PC-3 (cell line): ENCODE measurements around the gene ZNF213. TPM values are rescaled to one million over a fixed set of nuclear protein-coding genes. Genes with fewer than 3 reads are reported as not detected.
"Not testable (repeated sequence)": the region's sequence is repeated elsewhere in the genome, so short reads cannot be mapped to it uniquely, and the experiment has no call there.

Experiments
- ATAC-seq: fragments of 200-7000 bp; cut with Tn5 transposase; 2 replicates; pipeline ENCODE4 v1.9.1; 2020; ENCODE audit warnings: mild to moderate bottlenecking, moderate library complexity
- BruUV-seq: library from RNA; stranded (reverse); fragments of 400-500 nt; replicated peaks from 2 replicates; lab custom pipeline; 2021; lab: Mats Ljungman, UMichigan
- CTCF ChIA-PET: fragments of 300-600 bp; sonication (Branson Sonifier 250); formaldehyde crosslinking; loops from one replicate; lab custom pipeline; 2022; ENCODE audit warnings: antibody characterized with exemption; lab: Charles Lee
- POLR2A ChIA-PET: fragments of 300-600 bp; sonication (Branson Sonifier 250); formaldehyde crosslinking; loops from one replicate; lab custom pipeline; 2022; ENCODE audit warnings: antibody characterized with exemption; ENCODE audit not compliant: unreplicated experiment; lab: Charles Lee
- DNase-seq: peaks from one replicate; pipeline ENCODE4 v3.0.0-alpha.2; 2015
- H2AFZ ChIP-seq: fragments of 300-600 bp; sonication (generic); 2 replicates; pipeline ENCODE4 v1.6.0; 2016; ENCODE audit warnings: antibody characterized with exemption, low read length
- H3F3A ChIP-seq: fragments of 300-600 bp; sonication (generic); one replicate; pipeline ENCODE4 v1.6.0; 2017; ENCODE audit warnings: antibody characterized with exemption, low read length, control low read depth, mild to moderate bottlenecking; ENCODE audit not compliant: unreplicated experiment
- H3K27ac ChIP-seq: fragments of 300-600 bp; sonication (generic); 2 replicates; pipeline ENCODE4 v1.5.1; 2016; ENCODE audit warnings: mild to moderate bottlenecking, low read length
- H3K27me3 ChIP-seq: fragments of 300-600 bp; sonication (generic); 2 replicates; pipeline ENCODE4 v1.6.1; 2016; ENCODE audit warnings: low read length, mixed read lengths
- H3K36me3 ChIP-seq: fragments of 300-600 bp; sonication (generic); 2 replicates; pipeline ENCODE4 v1.6.1; 2016; ENCODE audit warnings: low read depth, mixed run types, low read length, mixed read lengths
- H3K4me1 ChIP-seq: fragments of 300-600 bp; sonication (generic); 2 replicates; pipeline ENCODE4 v1.5.1; 2016; ENCODE audit warnings: low read length; ENCODE audit not compliant: insufficient read depth
- H3K4me2 ChIP-seq: fragments of 300-600 bp; sonication (generic); 2 replicates; pipeline ENCODE4 v1.6.0; 2016; ENCODE audit warnings: low read length
- H3K4me3 ChIP-seq: fragments of 300-600 bp; sonication (generic); 2 replicates; pipeline ENCODE4 v1.5.1; 2016; ENCODE audit warnings: mild to moderate bottlenecking, low read length, mixed read lengths
- H3K79me2 ChIP-seq: fragments of 300-600 bp; sonication (generic); 2 replicates; pipeline ENCODE4 v1.6.1; 2017; ENCODE audit warnings: low read length, mixed read lengths
- H3K9ac ChIP-seq: fragments of 300-600 bp; sonication (generic); 2 replicates; pipeline ENCODE4 v1.6.0; 2016; ENCODE audit warnings: mild to moderate bottlenecking, low read length
- H3K9me2 ChIP-seq: fragments of 300-600 bp; sonication (generic); replicated peaks from 2 replicates; pipeline ENCODE4 v1.6.1; 2016; ENCODE audit warnings: mixed run types, low read length, mixed read lengths
- H3K9me3 ChIP-seq: fragments of 300-600 bp; sonication (generic); 2 replicates; pipeline ENCODE4 v1.6.1; 2016; ENCODE audit warnings: low read length, mixed read lengths
- H4K20me1 ChIP-seq: fragments of 300-600 bp; sonication (generic); 2 replicates; pipeline ENCODE4 v1.6.1; 2016; ENCODE audit warnings: low read length, mixed read lengths
- EZH2 ChIP-seq: fragments of 300-600 bp; sonication (generic); IDR thresholded peaks from one replicate; pipeline ENCODE4 v1.6.1; 2017; ENCODE audit warnings: antibody characterized with exemption, mild to moderate bottlenecking, low read length; ENCODE audit not compliant: unreplicated experiment
- EZH2phosphoT487 ChIP-seq: fragments of 300-600 bp; sonication (generic); IDR thresholded peaks from 2 replicates; pipeline ENCODE4 v1.6.1; 2018; ENCODE audit warnings: mild to moderate bottlenecking, antibody characterized with exemption, low read length, borderline replicate concordance
- intact Hi-C: fragments of 100-400 bp; cut with micrococcal nuclease; formaldehyde crosslinking; loops from 2 replicates; pipeline ENCODE4 v1.9.0; 2023
- total RNA-seq: library from RNA; depleted of rRNA; stranded (reverse); fragments of >200 nt; gene quantifications from 2 replicates; pipeline ENCODE4 v1.2.3, GENCODE V29; 2014
- TF ChIP-seq, protein P1 (sequence below): fragments of 300-600 bp; sonication (generic); conservative IDR thresholded peaks from 2 replicates; pipeline ENCODE4 v1.5.1; 2017; ENCODE audit warnings: antibody characterized with exemption, low read depth, mild to moderate bottlenecking, low read length

The ZNF213 gene
- total RNA-seq, 1 experiment from 2014 or later: 3.6 TPM

DNA sequence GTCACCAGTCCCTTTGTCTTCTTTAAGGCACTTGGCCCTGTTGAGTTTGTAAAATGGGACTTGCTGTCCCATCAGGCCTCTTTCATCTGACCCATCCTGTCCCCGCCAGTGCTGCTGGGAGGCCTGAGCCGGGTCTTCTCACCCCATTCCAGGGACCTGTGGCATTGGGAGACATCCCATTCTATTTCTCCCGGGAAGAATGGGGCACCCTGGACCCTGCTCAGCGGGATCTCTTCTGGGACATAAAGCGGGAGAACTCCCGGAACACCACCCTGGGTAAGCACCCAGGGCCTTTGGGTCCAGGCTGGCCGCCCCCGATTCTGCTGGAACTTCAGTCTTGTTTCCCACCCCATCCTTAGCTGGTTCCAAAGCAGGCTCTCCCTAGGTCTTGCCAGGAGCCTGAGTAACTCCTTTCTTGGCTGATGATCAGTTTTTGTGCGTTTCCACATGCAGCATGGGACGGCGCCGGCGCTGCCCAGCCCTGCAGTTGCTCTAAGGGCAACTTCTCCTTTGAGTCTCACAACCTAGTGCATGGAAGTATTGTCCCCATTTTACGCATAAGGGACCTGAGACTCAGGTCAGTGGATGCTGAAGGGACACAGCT, 4.1 kb downstream of the ZNF213 start:
- no peak for TF ChIP-seq EZH2phosphoT487
- TF ChIP-seq, protein P1, sequence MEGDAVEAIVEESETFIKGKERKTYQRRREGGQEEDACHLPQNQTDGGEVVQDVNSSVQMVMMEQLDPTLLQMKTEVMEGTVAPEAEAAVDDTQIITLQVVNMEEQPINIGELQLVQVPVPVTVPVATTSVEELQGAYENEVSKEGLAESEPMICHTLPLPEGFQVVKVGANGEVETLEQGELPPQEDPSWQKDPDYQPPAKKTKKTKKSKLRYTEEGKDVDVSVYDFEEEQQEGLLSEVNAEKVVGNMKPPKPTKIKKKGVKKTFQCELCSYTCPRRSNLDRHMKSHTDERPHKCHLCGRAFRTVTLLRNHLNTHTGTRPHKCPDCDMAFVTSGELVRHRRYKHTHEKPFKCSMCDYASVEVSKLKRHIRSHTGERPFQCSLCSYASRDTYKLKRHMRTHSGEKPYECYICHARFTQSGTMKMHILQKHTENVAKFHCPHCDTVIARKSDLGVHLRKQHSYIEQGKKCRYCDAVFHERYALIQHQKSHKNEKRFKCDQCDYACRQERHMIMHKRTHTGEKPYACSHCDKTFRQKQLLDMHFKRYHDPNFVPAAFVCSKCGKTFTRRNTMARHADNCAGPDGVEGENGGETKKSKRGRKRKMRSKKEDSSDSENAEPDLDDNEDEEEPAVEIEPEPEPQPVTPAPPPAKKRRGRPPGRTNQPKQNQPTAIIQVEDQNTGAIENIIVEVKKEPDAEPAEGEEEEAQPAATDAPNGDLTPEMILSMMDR: no peak
- no peak for TF ChIP-seq EZH2
- Histone ChIP-seq H3F3A (no peaks in the 10 kb centered on the region), H3K9me3 (no peaks in the 10 kb centered on the region), H3K9me2 (no peaks in the 10 kb centered on the region), H3K9ac (no peak overlapping the region), H3K36me3 (no peaks in the 10 kb centered on the region), H3K4me2 (no peak overlapping the region), H4K20me1 (no peaks in the 10 kb centered on the region), H3K79me2 (peaks cover 20% of the 10 kb centered on the region), H3K27ac (no peak overlapping the region), H3K27me3 (no peaks in the 10 kb centered on the region), H3K4me1 (peaks cover 6% of the 10 kb centered on the region; the same call in 1 of the 2 replicates), H3K4me3 (no peak overlapping the region), H2AFZ (no peak overlapping the region)
- ChIA-PET CTCF (no interaction called here), POLR2A (no interaction called here)
- DNase-seq: no peak
- no peak for ATAC-seq
- intact Hi-C loops: no loop called here
- BruUV-seq: no TSS peak

GRCh38 chr16:3139561-3139960, 4.7 kb downstream of the ZNF213 start:
- H3K27me3 ChIP-seq, H3K9ac ChIP-seq, BruUV-seq, H3K27ac ChIP-seq, H3F3A ChIP-seq, POLR2A ChIA-PET, CTCF ChIA-PET, DNase-seq, H3K36me3 ChIP-seq, ATAC-seq, H3K9me2 ChIP-seq, H3K4me2 ChIP-seq, intact Hi-C loops, H2AFZ ChIP-seq, H3K9me3 ChIP-seq, H4K20me1 ChIP-seq, H3K4me3 ChIP-seq, H3K4me1 ChIP-seq: not testable (repeated sequence)
- peaks cover 13% of the 10 kb centered on the region for H3K79me2 ChIP-seq

DNA sequence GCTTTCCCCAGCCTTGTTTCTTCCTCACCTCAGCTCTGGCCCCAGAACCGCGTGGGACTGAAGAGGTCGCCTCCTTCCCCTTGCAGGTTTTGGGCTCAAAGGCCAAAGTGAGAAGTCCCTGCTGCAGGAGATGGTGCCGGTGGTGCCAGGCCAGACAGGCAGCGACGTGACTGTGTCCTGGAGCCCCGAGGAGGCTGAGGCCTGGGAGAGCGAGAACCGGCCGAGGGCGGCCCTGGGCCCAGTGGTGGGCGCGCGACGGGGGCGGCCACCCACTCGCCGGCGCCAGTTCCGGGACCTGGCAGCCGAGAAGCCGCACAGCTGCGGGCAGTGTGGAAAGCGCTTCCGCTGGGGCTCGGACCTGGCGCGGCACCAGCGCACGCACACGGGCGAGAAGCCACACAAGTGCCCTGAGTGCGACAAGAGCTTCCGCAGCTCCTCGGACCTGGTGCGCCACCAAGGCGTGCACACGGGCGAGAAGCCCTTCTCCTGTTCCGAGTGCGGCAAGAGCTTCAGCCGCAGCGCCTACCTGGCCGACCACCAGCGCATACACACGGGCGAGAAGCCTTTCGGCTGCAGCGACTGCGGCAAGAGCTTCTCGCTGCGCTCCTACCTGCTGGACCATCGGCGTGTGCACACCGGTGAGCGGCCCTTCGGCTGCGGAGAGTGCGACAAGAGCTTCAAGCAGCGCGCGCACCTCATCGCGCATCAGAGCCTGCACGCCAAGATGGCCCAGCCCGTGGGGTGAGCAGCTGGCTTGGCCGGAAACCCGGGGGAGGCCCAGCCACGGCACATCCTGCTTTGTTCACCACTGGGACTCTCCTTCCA, 6.0 kb downstream of the ZNF213 start:
- no peaks in the 10 kb centered on the region for H3K9me3 ChIP-seq
- POLR2A ChIA-PET: no interaction called here
- no peaks in the 10 kb centered on the region for H3K36me3 ChIP-seq
- no peak for DNase-seq
- no peak overlapping the region for H3K4me2 ChIP-seq
- H3K9ac ChIP-seq: no peak overlapping the region
- no peak overlapping the region for H2AFZ ChIP-seq
- TF ChIP-seq, protein P1: no peak
- TF ChIP-seq EZH2phosphoT487: no peak
- CTCF ChIA-PET: no interaction called here
- H4K20me1 ChIP-seq: no peaks in the 10 kb centered on the region
- no peak for ATAC-seq
- no peak overlapping the region for H3K27ac ChIP-seq
- H3K4me3 ChIP-seq: no peak overlapping the region
- intact Hi-C loops: no loop called here
- no peaks in the 10 kb centered on the region for H3K27me3 ChIP-seq
- no TSS peak for BruUV-seq
- H3K79me2 ChIP-seq: peaks cover 4% of the 10 kb centered on the region
- H3K4me1 ChIP-seq: peaks cover 4% of the 10 kb centered on the region; the same call in 1 of the 2 replicates
- no peaks in the 10 kb centered on the region for H3K9me2 ChIP-seq
- no peaks in the 10 kb centered on the region for H3F3A ChIP-seq
